ENCODE measurements around the gene FXYD6.

GRCh38 chr11:117830072-117830471 is 46.4 kb downstream of the FXYD6 start:
- TF ChIP-seq CTCF (IDR thresholded peaks at IDR 0.05) (no peak), POLR2A (IDR thresholded peaks at IDR 0.05) (no peak), EP300 (IDR thresholded peaks at IDR 0.05) (no peak)
